Esophagus squamous epithelium (tissue), 5 donors: ENCODE data around the gene MEIS2. TPM values are rescaled to one million over a fixed set of nuclear protein-coding genes. Genes with fewer than 3 reads are reported as not detected.

Experiments
- DNase-seq: peaks from one replicate; lab custom pipeline; 2025; lab: John Stamatoyannopoulos, UW
- H3K27ac ChIP-seq, 4 donors: fragments of 200-600 bp; sonication (generic); one replicate each; pipeline ENCODE4 v1.5.1; 2016 to 2019; ENCODE audit warnings: mild to moderate bottlenecking in 1 of 4
- H3K27me3 ChIP-seq, 4 donors: fragments of 200-600 bp; sonication (generic); 1 replicate in 3 of 4; 2 replicates in 1 of 4; pipeline versions ENCODE4 v1.5.1 to v1.6.0; 2017 to 2021; ENCODE audit warnings: antibody characterized with exemption in 1 of 4
- H3K36me3 ChIP-seq, 3 donors: fragments of 200-600 bp; sonication (generic); one replicate each; pipeline ENCODE4 v1.5.1; 2016 to 2019
- H3K4me1 ChIP-seq, 3 donors: fragments of 200-600 bp; sonication (generic); one replicate each; pipeline ENCODE4 v1.5.1; 2017 to 2019
- H3K4me3 ChIP-seq, 4 donors: fragments of 200-600 bp; sonication (generic); 1 replicate in 3 of 4; 2 replicates in 1 of 4; pipeline ENCODE4 v1.5.1; 2016 to 2019; ENCODE audit warnings: mild to moderate bottlenecking in 2 of 4, moderate library complexity in 1 of 4
- H3K9me3 ChIP-seq, 3 donors: fragments of 200-600 bp; sonication (generic); one replicate each; pipeline ENCODE4 v1.5.1; 2016 to 2019
- CTCF ChIP-seq, 6 experiments: fragments of 450-650 bp in 4 of 6; fragments of 200-600 bp in 2 of 6; sonication (generic) in 2 of 6; IDR thresholded peaks; one replicate each; pipeline ENCODE4 v1.5.1; 2016 to 2019; ENCODE audit warnings: antibody characterized with exemption in 6 of 6, mild to moderate bottlenecking in 4 of 6, moderate library complexity in 4 of 6
- POLR2A ChIP-seq, 4 donors: fragments of 450-650 bp; IDR thresholded peaks; one replicate each; pipeline ENCODE4 v1.6.1; 2017; ENCODE audit warnings: antibody characterized with exemption in 4 of 4, mild to moderate bottlenecking in 4 of 4, moderate library complexity in 3 of 4
- WGBS, 2 donors: methylation state at CpG; one replicate each; pipeline ENCODE4 v1.1.5; 2018; 5-methylcytosine and 5-hydroxymethylcytosine counted together
- intact Hi-C: fragments of 100-400 bp; cut with DNase I; formaldehyde crosslinking; loops from one replicate; pipeline ENCODE4 v1.15.0; 2022
- total RNA-seq, 4 donors: library from RNA; depleted of rRNA; stranded (reverse); fragments of >200 nt; gene quantifications; one replicate each; pipeline ENCODE4 v1.1.0, GENCODE V29; 2016
- donor health status: DM: yes; HTN: yes; CAD: no.

MEIS2 gene
- total RNA-seq, 4 donors from 2014 or later, result 6.6 to 26.3 (median 9.9) TPM

- TF ChIP-seq CTCF (IDR thresholded peaks at IDR 0.05) (no peak), POLR2A (IDR thresholded peaks at IDR 0.05) (no peak)
- Histone ChIP-seq H3K4me3 (no peak overlapping the region), H3K27me3 (no peaks in the 10 kb centered on the region), H3K27ac (no peak overlapping the region), H3K36me3 (peaks cover 0 to 18% (median 0%) of the 10 kb centered on the region in 3 donors), H3K9me3 (no peaks in the 10 kb centered on the region), H3K4me1 (no peaks in the 10 kb centered on the region)
- no peak for DNase-seq
- 90 to 97% methylated on average over 2 of the region's 2 CpGs for WGBS, 2 donors
- intact Hi-C loops, result no loop called here
Observed at GRCh38 chr15:37007301-37007700, 93.0 kb downstream of the MEIS2 start.

- Histone ChIP-seq H3K9me3 (no peaks in the 10 kb centered on the region), H3K36me3 (peaks cover 0 to 18% (median 0%) of the 10 kb centered on the region in 3 donors), H3K4me1 (no peaks in the 10 kb centered on the region), H3K27ac (no peak overlapping the region), H3K27me3 (no peaks in the 10 kb centered on the region), H3K4me3 (no peak overlapping the region)
- TF ChIP-seq POLR2A (IDR thresholded peaks at IDR 0.05) (no peak), CTCF (IDR thresholded peaks at IDR 0.05) (no peak)
- no peak for DNase-seq
- intact Hi-C loops, result no loop called here
- 74 to 81% methylated on average over 8 of the region's 8 CpGs for WGBS, 2 donors
Observed at GRCh38 chr15:37004981-37005735, 95.2 kb downstream of the MEIS2 start.

- Histone ChIP-seq H3K27ac (no peak overlapping the region), H3K4me3 (no peak overlapping the region), H3K27me3 (no peaks in the 10 kb centered on the region), H3K36me3 (peaks cover 0 to 18% (median 0%) of the 10 kb centered on the region in 3 donors), H3K4me1 (no peaks in the 10 kb centered on the region), H3K9me3 (no peaks in the 10 kb centered on the region)
- DNase-seq, result no peak
- no peak for TF ChIP-seq CTCF (IDR thresholded peaks at IDR 0.05)
- no peak for TF ChIP-seq POLR2A (IDR thresholded peaks at IDR 0.05)
- intact Hi-C loops, result no loop called here
- WGBS, 2 donors, result 58 to 75% methylated on average over 3 to 4 of the region's 4 CpGs
Observed at GRCh38 chr15:37004373-37004869, 95.9 kb downstream of the MEIS2 start.

GRCh38 chr15:37002041-37002672 lies 98.2 kb downstream of the MEIS2 start:
- Histone ChIP-seq H3K27ac (no peak overlapping the region), H3K36me3 (peaks cover 0 to 18% (median 0%) of the 10 kb centered on the region in 3 donors), H3K9me3 (no peaks in the 10 kb centered on the region), H3K4me1 (no peaks in the 10 kb centered on the region), H3K4me3 (no peak overlapping the region), H3K27me3 (no peaks in the 10 kb centered on the region)
- intact Hi-C loops, result no loop called here
- TF ChIP-seq POLR2A (IDR thresholded peaks at IDR 0.05) (no peak), CTCF (IDR thresholded peaks at IDR 0.05) (no peak)
- DNase-seq, result no peak
- 90 to 91% methylated on average over 4 of the region's 4 CpGs for WGBS, 2 donors

GRCh38 chr15:37001417-37001816 lies 98.9 kb downstream of the MEIS2 start:
- Histone ChIP-seq H3K27ac (no peak overlapping the region), H3K4me1 (no peaks in the 10 kb centered on the region), H3K9me3 (no peaks in the 10 kb centered on the region), H3K27me3 (no peaks in the 10 kb centered on the region), H3K36me3 (peaks cover 0 to 18% (median 0%) of the 10 kb centered on the region in 3 donors), H3K4me3 (no peak overlapping the region)
- no peak for DNase-seq
- TF ChIP-seq POLR2A (IDR thresholded peaks at IDR 0.05) (no peak), CTCF (IDR thresholded peaks at IDR 0.05) (no peak)
- intact Hi-C loops, result no loop called here
